AG08396 (cell line): ENCODE measurements around the gene EEF2KMT.
"Not testable (repeated sequence)": the region's sequence is repeated elsewhere in the genome, so short reads cannot be mapped to it uniquely, and the experiment has no call there.

Experiments
- DNase-seq: peaks from one replicate; pipeline ENCODE4 v3.0.0; 2012; ENCODE audit warnings: low spot score, mixed read lengths

The EEF2KMT gene

GRCh38 chr16:5070431-5071186 is 27.0 kb downstream of the EEF2KMT start:
- no peak for DNase-seq

GRCh38 chr16:5069854-5070253 is 27.7 kb downstream of the EEF2KMT start:
- no peak for DNase-seq

DNA sequence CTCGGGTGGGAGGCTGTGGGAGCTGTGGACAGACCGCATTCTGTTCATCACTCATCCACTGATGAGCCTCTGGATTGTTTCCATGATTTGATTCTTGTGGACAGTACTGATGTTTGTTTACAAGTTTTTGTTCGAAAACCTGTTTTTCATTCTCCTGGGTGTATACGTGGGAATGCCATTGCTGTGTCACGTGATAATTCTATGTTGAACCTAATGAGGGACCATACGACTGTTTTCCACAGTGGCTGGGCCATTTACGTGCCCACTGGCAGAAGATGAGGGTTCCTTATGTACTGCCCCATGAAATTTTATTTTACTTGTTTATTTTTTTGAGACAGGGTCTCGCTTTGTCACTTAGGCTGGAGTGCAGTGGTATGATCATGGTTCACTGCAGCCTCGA is 28.5 kb downstream of the EEF2KMT start:
- DNase-seq, result no peak

DNA sequence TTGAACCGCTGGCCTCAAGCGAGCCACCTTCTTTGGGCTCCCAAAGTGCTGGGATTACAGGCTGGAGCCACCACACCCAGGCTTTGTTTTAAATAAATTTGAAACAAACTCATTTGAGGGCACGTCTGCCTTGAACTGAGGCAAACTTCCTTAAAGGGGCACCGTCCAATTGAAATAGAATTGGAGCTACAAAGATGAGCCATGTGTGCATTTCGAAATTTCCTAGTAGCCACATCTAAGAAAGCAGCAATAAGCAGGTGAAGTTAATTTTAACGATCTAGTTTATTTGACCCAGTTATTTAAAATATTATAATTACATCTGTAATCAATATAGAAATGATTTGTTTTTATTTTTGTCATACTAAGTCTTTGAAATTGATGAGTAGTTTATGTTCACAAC is 31.1 kb downstream of the EEF2KMT start:
- no peak for DNase-seq

DNA sequence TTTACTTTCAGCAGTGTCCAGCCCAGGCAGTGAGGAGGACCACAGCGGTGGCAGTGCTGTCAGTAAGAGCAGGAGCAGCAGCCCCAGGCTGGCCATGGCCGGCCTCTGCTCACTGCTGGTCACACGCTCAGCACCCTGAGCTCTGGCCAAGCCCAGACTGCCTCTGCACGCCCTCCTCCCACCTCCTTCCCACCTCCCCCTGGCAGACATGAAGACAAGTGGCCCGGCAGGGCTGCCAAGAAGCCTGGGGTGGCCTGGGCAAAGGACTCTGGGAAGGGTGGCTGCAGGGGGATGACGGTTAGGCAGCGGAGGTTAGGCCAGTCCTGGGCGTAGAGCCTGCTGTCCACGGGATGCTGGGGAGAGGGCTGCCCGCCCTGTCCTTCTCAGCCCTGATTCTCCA is 31.8 kb downstream of the EEF2KMT start, which contains the start of gene C16orf89:
TSS of gene C16orf89 (minus strand) at position 144 of the 400 bp plus-strand sequence. CDS start at position 96, 48 bp downstream.
- DNase-seq, result no peak

GRCh38 chr16:5065326-5065725 is 32.3 kb downstream of the EEF2KMT start:
- no peak for DNase-seq

DNA sequence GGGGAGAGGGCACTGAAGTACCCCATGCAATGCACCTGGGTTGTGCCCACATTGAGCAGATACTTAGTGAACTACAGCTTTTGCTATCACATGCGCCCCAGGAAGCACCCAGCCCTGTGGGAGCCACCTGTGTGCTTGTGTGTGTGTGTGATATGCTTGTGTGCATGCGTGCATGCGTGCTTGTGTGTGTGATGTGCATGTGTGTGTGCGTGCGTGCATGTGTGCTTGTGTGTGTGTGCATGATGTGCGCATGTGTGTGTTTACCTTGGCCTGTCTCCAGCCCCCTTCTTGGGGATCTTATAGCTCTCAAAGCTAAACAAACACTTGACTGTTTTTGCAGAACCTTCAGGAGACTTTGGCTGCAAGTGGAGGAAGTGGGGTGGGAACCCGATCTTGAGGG is 32.7 kb downstream of the EEF2KMT start:
- no peak for DNase-seq

- no peak for DNase-seq
Observed at GRCh38 chr16:5062790-5063765, 34.5 kb downstream of the EEF2KMT start.

- no peak for DNase-seq
Observed at GRCh38 chr16:5062051-5062450, 35.5 kb downstream of the EEF2KMT start.

DNA sequence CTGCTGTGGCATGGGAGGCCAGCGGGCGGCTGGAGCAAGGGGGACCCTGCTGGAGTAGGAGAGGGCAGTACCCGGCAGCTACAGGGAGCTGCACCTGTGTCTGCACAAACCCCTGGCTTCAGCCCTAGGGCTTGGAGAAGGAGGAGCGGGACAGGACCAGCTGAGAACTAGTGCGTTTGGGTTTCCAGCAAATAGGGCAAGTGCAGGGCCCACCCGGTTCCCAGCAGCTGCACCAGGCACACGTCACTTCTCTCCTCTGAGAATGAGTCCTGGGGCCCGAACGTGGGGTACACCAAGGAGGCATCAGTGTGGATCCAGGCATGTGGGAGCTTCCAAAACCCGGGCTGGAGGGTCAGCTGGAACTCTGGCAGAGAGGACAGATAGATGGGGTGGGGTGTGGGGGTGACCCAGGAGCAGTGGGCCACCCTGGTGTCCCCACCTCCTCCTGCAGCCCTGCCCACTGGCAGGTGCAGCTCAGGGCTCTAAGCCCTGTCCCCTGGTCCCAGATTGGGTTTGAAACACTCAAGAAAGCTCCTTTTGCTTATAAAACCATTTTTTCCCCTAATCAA is 37.4 kb downstream of the EEF2KMT start:
- peak; percentile 1 for DNase-seq

DNA sequence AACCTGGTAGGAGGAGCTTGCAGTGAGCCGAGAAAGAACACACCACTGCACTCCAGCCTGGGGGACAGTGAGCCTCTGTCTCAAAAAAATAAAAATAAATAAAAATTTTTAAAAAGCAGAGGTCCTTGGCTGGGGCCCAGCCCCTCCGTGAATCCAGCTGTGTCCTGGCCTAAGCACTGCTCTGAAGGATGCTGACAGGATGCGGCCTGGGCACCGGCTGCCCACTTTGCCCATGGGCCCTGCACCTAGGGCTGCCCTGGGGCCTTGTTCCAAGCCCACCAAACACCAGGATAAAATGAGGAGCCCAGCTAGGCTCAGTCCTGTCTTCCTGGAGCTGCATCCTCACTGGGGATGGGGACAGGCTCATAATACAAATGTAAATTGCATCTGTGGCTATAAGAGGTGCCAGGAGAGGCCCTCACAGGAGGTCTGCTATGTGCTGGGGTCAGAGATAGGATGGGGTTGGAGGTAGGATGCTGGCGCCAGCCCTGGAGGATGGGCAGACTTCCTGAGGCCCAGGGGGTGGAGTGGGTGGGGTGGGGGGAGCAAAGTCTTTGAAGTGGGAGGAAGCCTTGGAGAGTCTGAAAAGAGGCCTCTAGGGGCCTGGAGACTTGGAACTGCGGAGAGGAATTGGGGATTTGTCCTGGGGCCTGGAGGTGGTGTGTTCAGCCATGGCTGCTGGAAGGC is 38.1 kb downstream of the EEF2KMT start:
- no peak for DNase-seq

DNA sequence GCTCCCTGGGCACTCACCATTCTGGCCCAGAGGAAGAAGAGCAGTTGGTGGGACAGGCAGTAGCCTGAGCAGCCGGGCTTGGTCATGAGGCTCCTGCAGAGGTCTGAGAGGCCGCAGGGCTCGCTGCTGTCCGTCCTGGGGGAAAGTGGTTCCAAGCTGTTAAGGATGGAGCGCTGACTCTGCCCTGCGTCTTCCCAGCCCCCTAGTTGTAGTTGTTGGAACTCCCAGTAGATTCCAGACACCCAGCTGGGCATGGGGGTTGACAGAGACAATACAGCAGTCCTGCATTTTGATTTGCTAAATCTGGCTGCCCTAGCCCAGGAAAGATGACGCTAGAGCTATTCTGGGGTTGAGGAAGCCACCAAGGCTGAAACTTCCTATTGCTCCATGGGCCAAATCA is 39.1 kb downstream of the EEF2KMT start:
- DNase-seq, result peak; percentile 22

DNA sequence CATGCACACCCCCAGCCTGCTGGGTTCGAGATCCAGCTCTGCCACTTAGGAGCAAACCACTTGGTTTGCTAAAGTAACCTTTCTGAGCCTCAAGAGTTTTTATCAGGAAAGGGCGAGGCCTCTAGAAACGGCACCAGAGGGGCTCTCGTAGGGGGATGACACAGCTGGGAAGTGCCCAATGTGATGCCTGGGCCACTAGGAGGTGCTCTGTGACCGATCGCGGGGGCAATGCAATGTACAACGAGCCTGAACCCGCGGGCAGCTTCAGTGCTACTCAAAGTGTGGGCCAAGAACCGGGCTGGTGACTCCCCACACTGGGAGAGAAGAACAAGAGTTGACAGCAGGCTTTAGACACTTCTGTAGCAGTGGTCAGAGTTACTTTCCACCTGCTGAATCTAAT is 41.2 kb downstream of the EEF2KMT start:
- DNase-seq, result peak; percentile 46

- peak; percentile 1 for DNase-seq
Observed at GRCh38 chr16:5054876-5055865, 42.4 kb downstream of the EEF2KMT start.

DNA sequence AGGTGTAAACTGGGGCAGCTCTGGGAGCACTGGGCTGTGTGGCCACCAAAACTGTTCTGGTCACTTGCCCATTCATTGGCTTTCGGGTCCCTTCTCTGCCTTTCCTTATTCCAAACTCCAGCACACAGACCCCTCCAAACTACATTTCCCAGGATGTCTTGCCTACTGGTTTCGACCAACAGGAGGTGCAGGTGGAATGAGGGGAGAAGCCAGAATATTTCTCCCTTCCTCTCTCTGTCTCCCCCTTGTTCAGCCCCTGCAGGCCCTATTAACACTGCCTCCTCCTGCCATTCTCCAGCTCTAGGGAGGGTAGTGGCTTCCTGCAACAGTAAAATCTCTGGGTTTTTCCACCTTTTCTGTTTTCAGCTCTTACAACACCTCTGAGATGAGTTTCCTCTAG is 50.7 kb downstream of the EEF2KMT start:
- DNase-seq, result no peak

DNA sequence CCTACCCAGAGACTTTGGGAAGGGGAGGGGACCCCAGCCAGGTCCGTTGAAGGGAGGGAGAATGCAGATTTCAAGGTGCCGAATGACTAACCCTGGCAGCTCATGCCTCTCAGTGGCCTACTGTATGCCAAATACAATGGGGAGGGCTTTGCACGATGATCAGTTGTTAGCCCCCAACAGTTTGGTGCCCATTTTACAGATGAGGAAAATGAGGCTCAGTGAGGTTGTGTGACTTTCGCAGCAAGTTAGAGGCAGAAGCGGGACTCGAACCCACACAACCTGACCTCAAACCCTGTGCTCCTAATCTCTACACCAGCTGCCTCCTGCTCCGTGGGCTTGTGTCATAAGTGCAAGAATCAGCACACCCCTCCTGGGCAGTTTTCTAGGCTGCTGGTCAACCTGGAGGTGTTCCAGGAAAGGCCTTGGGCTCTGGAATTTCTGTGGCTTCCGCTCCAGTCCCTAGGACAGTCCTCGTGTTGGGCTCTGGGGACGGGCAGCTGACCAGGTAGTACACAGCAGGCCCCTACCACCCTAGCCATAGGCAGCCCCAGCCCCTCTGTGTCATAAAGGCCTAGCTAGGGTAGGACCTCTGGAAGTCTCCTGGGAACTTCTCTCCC is 52.0 kb downstream of the EEF2KMT start:
- DNase-seq, result peak; percentile 0

GRCh38 chr16:5044581-5044980 is 53.0 kb downstream of the EEF2KMT start:
- DNase-seq, result not testable (repeated sequence)

GRCh38 chr16:5044011-5044540 is 53.5 kb downstream of the EEF2KMT start:
- no peak for DNase-seq

DNA sequence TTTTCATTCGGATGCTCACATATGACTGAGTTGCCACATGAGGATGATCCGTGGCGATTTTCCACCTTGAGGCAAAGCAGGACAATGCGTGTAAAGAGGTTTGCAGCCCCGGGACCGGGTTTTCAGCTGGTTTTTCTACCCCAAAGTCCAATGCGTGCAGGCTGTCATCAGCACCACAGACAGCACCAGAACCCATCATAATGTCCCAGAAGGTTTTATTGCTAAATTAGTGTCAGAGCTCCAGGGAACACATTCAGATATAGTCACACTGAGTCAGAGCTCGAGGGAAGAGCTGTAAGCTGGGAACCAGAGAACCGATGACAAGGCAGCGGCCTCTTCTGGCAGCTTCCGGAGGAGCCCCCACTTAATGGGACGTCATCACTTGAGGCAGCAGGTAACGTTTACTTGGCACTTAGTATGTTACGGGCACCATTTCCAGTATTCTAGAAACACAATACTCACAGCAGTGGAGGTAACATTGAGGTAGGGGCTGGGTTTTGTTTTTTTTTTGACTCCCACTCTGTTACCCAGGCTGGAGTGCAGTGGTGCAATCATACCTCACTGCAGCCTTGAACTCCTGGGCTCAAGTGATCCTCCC is 54.9 kb downstream of the EEF2KMT start:
- DNase-seq, result no peak
